Hematopoietic multipotent progenitor cell treated with erythropoietin and hydrocortisone succinate and interleukin-3 and kit ligand, for 6 days (in vitro differentiated cells): Measurements from ENCODE around the gene NTF4.
"Not testable (repeated sequence)": the region's sequence is repeated elsewhere in the genome, so short reads cannot be mapped to it uniquely, and the experiment has no call there.

Experiments
- DNase-seq: peaks from one replicate; pipeline ENCODE4 v3.0.0-alpha.2; 2015

Gene NTF4

DNA sequence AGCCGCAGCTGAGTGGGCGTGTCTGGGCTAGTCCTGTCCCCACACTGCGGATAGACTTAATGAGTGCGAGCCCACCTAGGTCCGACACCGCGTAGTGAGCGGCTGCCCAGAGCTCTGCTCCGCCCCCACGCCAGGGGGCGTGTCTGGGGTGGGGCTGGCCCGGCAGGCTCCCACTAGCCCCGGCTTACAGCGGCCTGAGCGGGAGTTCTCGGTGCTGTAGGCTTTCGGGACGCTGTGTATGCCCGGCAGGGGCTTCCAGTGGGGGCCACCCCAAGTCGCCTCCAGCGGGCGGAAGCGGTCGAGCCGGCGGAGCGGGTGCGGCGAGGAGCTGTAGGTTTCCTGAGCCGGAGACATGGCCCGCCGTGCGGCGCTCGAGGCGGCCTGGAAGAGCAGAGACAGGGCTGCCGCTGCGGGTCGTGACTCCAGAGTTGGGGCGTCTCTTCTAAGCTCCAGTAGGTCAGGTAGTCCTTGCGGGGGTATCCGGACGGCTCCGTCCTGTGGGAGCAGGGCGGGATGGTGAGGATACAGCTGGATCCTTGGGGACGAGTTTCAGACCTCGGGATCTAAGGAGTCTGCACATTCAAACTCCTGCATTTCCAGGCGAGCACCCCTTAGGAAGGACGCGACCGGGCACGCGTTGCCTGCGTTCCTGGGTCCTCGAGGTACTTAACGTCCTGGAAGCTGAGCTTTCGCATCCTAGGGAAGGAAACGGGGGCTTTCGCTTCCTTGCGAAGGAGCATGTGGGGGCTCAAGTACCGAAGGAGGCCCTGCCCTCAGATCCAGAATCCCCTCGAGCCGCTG lies 8.3 kb downstream of the NTF4 start:
- DNase-seq = peak; percentile 60

DNA sequence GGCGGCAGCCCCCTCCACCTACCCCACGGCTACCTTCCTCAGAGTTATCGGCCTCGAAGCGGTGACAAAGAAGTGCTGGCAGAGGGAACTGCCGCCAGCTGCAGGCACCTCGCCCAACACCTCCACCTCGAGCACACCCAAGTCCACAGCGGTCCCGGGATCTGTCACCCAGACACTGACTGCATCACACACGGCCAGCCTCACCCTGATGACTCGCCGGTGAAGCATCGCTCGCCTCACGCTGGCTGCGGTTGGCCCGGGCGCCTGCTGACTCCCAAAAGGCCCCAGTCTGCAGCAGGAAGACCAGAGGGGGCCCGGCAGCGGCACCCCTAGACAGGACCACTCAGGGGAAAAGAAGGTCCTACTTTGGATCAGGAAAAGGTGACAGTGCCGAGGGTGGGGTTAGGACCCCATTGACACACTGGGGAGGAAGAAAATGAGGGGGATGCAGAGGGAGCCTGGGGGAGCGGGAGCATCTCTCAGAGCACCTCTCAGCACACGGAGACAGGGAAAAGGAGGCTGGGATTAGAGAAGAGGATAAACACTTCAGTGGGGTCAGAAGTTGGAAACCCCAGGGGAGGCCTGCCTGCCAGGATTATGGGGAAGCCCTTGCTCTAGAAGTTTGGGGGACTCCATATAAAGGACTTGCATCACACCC lies 14.1 kb downstream of the NTF4 start:
- DNase-seq = not testable (repeated sequence)

GRCh38 chr19:49049834-49050233 lies 14.8 kb downstream of the NTF4 start:
- DNase-seq = not testable (repeated sequence)

DNA sequence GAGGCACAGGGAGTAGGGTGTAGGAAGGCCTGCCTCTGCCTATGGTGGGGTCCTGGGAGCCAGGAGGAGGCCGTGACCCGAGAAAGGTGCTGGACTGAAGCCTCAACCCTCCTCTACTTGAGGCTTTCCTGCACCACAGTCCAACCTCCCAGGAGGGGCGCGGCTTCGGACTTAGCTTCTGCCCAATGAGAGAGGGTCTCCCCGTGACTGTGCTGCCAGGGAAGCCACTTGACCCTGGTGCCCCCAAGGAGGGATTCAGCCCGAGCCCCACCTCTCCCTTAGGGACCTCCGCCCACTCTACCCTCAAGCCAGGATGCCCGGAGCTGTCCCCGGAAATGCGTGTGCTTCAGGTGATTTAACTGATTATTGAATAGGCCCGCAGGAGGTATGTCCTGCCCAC lies 15.6 kb downstream of the NTF4 start, which contains the start of gene CGB8:
Gene CGB8 (minus strand): TSS at position 101 of the 400 bp plus-strand sequence. CDS start 372 bp downstream, outside the sequence.
- DNase-seq = not testable (repeated sequence)

GRCh38 chr19:49043548-49043947 lies 21.1 kb downstream of the NTF4 start, which contains the start of gene CGB5:
Gene CGB5, plus strand, starts transcription at chr19:49043848. Its CDS starts 362 bp downstream, at chr19:49044210.
- DNase-seq = not testable (repeated sequence)

- not testable (repeated sequence) for DNase-seq
Measured at GRCh38 chr19:49042666-49043065, 22.0 kb downstream of the NTF4 start.

DNA sequence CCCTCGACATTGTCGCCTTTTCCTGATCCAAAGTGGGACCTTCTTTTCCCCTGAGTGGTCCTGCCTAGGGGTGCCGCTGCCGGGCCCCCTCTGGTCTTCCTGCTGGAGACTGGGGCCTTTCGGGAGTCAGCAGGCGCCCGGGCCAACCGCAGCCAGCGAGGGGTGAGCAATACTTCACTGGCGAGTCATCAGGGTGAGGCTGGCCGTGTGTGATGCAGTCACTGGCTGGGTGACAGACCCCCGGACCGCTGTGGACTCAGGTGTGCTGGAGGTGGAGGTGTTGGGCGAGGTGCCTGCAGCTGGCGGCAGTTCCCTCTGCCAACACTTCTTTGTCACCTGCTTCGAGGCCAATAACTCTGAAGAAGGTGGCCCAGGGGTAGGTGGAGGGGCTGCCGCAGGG lies 22.4 kb downstream of the NTF4 start:
- no peak for DNase-seq

DNA sequence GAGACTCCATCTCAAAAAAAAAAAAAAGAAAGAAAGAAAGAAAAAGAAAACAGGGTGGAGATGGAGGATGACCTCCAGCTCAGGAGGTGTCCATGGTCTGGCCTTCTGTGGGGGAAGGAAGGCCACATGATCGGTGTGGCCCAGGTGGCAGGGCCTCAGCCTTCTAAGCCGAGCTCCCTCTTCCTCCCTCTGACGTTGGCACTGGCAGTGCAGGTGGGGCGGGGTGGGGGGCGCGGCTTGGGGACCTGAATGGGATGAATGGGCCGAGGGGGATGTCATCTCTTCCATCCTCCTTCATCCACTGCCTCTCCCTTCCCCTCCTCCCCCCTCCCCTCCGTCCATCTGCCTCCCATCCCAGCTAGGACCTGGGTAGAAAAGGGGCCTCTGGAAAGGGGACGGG lies 24.9 kb downstream of the NTF4 start:
- not testable (repeated sequence) for DNase-seq

DNA sequence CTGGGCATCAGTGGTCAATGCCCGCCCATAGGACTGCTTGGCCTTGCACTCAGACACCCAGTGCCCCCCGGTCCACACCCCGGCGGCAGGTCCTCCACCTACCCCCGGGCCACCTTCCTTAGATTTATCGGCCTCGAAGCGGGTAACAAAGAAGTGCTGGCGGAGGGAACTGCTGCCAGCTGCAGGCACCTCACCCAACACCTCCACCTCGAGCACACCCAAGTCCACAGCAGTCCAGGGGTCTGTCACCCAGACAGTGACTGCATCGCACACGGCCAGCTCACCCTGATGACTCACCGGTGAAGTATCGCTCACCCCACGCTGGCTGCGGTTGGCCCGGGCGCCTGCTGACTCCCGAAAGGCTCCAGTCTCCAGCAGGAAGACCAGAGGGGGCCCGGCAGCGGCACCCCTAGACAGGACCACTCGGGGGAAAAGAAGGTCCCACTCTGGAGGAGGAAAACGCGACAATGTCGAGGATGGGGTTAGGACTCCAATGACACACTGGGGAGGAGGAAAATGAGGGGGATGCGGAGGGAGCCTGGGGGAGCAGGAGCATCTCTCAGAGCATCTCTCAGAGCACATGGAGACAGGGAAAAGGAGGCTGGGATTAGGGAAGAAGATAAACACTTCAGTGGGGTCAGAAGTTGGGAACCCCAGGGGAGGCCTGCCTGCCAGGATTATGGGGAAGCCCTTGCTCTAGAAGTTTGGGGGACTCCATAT lies 25.9 kb downstream of the NTF4 start:
- DNase-seq = not testable (repeated sequence)

- not testable (repeated sequence) for DNase-seq
Measured at GRCh38 chr19:49038111-49038510, 26.5 kb downstream of the NTF4 start.

DNA sequence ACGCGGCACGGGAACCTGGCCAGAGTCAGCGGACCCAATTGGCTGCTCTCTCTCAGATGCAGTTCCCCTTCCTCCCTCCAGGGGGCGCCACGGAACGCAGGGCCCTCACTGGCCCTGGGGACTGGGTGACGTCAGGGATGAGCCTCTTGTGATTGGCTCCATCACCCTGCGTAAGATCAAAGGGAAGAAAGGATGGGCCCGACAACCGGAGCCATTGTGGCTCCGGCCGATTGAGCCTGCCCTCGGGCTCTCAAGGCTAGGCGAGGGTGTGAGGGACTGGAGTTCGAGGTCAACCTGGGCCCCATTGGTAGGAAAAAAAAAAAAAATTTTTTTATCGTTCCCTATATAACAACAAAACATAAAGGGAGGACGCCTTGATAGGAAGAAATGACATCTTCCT lies 27.8 kb downstream of the NTF4 start, which contains the start of gene CGB1:
Gene CGB1 (minus strand): TSS at position 81 of the 400 bp plus-strand sequence. CDS start 184 bp downstream, outside the sequence.
- DNase-seq = peak; percentile 63

- DNase-seq = peak; percentile 77
Measured at GRCh38 chr19:49031642-49032301, 32.8 kb downstream of the NTF4 start, which contains the start of gene CGB2. Gene CGB2, plus strand, starts transcription at chr19:49031890. Its CDS starts 206 bp downstream, at chr19:49032096.

GRCh38 chr19:49030323-49030722 lies 34.3 kb downstream of the NTF4 start:
- DNase-seq = not testable (repeated sequence)

GRCh38 chr19:49029749-49030148 lies 34.9 kb downstream of the NTF4 start:
- not testable (repeated sequence) for DNase-seq

GRCh38 chr19:49028686-49029085 lies 35.9 kb downstream of the NTF4 start:
- not testable (repeated sequence) for DNase-seq

GRCh38 chr19:49025599-49025998 lies 39.0 kb downstream of the NTF4 start:
- DNase-seq = not testable (repeated sequence)

DNA sequence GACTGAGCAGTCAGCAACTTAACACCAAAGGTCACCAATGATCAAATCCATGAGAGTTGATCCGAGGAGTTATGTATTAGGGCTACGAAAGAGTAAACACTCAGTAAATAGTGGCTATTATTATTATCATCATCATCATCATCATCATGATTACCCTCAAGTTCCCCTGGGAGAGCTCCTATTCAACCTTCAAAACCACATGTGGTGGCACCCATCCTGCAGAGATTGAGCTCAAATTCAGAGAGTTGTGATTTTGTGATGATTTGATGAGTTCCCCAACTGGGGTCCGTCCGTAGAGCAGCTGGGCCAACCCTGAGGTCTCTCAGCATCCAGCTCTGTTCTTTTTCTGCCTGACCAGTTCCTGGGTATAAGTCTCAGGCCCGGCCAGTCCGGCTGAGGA lies 39.5 kb downstream of the NTF4 start:
- not testable (repeated sequence) for DNase-seq

- not testable (repeated sequence) for DNase-seq
Measured at GRCh38 chr19:49024233-49024632, 40.4 kb downstream of the NTF4 start, which contains the start of gene CGB3. Gene CGB3, minus strand, starts transcription at chr19:49024333. Its CDS starts 362 bp downstream, at chr19:49023971.

- DNase-seq = no peak
Measured at GRCh38 chr19:49022116-49022515, 42.5 kb downstream of the NTF4 start.

DNA sequence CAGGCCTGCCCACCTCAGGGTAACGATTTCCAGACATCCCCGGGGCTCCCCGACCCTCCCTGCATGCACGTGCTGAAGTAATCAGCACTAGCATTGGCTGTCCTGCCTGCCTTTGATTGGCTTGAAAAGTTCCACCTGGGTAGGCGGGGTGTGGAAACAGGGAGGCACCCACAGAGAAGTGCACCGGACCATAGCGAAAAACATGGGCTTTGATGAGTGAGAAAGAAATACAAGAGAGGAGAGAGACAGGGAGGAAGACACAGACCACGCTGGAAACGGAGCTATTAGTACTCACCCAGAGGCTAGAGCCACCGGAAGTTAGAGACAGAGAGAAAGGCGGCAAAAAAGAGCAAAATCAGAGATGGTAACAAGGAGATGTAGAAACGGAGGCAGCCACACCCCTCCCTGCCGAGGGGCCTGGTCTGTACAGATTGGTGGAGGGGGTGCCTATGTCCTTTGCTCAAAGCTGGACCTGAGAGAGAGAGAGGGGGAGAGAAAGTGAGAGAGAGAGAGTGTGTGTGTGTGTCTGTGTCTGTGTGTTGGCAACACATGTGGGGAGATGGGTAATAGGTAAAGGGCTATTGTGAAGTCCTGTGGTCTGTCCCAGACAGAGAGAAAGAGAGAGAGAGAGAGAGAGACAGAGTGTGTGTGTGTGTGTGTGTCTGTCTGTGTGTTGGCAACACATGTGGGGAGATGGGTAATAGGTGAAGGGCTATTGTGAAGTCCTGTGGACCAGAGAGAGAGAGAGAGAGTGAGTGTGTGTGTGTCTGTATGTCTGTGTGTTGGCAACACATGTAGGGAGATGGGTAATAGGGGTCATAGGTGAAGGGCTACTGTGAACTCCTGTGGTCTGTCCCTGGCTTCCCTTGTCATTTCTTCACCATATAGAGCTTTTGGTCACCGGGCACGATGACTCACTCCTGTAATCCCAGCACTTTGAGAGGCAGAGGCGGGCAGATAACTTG lies 43.4 kb downstream of the NTF4 start:
- DNase-seq = peak; percentile 18

- no peak for DNase-seq
Measured at GRCh38 chr19:49020342-49020741, 44.3 kb downstream of the NTF4 start.
